ENCODE measurements around the gene EIF3L. TPM values are rescaled to one million over a fixed set of nuclear protein-coding genes. Genes with fewer than 3 reads are reported as not detected.

Gene EIF3L
- total and polyA plus RNA-seq, 10 of the 15 experiments (the other 5 are each of a cell fraction or from before 2014, with no cell fraction given) = 294 to 1,037 (median 618) TPM

DNA sequence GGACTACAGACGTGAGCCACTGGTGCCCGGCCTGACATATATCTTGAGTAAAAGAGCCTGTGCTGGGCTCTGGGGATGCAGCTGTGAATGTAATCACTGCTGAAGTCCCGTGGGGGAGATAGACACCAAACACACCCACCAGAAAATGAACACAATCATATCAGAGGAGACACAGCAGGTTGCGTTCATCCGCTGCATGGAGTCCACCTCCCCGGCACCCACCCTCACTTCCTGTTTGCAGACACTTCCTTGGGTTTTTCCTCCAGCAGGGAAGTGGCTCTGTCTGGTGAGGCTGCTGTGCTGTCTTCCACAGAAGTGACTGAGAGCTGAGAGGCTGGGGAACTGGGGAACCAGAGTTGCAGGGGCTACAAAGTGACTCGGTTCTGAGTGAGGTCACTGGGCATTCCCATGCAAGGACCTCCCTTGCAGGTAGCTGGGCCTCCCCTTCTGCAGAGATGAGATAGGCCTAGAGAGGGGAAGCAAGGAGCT, 64.1 kb downstream of the EIF3L start (continued):
- TF ChIP-seq CHD2 (IDR thresholded peaks at IDR 0.05; ENCODE audit: borderline replicate concordance, low read depth, low read length) = no peak
- TF ChIP-seq DPF2 (IDR thresholded peaks at IDR 0.05) = no peak
- TF ChIP-seq, protein P1, sequence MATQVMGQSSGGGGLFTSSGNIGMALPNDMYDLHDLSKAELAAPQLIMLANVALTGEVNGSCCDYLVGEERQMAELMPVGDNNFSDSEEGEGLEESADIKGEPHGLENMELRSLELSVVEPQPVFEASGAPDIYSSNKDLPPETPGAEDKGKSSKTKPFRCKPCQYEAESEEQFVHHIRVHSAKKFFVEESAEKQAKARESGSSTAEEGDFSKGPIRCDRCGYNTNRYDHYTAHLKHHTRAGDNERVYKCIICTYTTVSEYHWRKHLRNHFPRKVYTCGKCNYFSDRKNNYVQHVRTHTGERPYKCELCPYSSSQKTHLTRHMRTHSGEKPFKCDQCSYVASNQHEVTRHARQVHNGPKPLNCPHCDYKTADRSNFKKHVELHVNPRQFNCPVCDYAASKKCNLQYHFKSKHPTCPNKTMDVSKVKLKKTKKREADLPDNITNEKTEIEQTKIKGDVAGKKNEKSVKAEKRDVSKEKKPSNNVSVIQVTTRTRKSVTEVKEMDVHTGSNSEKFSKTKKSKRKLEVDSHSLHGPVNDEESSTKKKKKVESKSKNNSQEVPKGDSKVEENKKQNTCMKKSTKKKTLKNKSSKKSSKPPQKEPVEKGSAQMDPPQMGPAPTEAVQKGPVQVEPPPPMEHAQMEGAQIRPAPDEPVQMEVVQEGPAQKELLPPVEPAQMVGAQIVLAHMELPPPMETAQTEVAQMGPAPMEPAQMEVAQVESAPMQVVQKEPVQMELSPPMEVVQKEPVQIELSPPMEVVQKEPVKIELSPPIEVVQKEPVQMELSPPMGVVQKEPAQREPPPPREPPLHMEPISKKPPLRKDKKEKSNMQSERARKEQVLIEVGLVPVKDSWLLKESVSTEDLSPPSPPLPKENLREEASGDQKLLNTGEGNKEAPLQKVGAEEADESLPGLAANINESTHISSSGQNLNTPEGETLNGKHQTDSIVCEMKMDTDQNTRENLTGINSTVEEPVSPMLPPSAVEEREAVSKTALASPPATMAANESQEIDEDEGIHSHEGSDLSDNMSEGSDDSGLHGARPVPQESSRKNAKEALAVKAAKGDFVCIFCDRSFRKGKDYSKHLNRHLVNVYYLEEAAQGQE (IDR thresholded peaks at IDR 0.05; ENCODE audit: low read depth, low read length) = no peak
- no peak for TF ChIP-seq RAD21 (IDR thresholded peaks at IDR 0.05; ENCODE audit: insufficient read depth, low read depth, low read length)
- TF ChIP-seq, protein P2, sequence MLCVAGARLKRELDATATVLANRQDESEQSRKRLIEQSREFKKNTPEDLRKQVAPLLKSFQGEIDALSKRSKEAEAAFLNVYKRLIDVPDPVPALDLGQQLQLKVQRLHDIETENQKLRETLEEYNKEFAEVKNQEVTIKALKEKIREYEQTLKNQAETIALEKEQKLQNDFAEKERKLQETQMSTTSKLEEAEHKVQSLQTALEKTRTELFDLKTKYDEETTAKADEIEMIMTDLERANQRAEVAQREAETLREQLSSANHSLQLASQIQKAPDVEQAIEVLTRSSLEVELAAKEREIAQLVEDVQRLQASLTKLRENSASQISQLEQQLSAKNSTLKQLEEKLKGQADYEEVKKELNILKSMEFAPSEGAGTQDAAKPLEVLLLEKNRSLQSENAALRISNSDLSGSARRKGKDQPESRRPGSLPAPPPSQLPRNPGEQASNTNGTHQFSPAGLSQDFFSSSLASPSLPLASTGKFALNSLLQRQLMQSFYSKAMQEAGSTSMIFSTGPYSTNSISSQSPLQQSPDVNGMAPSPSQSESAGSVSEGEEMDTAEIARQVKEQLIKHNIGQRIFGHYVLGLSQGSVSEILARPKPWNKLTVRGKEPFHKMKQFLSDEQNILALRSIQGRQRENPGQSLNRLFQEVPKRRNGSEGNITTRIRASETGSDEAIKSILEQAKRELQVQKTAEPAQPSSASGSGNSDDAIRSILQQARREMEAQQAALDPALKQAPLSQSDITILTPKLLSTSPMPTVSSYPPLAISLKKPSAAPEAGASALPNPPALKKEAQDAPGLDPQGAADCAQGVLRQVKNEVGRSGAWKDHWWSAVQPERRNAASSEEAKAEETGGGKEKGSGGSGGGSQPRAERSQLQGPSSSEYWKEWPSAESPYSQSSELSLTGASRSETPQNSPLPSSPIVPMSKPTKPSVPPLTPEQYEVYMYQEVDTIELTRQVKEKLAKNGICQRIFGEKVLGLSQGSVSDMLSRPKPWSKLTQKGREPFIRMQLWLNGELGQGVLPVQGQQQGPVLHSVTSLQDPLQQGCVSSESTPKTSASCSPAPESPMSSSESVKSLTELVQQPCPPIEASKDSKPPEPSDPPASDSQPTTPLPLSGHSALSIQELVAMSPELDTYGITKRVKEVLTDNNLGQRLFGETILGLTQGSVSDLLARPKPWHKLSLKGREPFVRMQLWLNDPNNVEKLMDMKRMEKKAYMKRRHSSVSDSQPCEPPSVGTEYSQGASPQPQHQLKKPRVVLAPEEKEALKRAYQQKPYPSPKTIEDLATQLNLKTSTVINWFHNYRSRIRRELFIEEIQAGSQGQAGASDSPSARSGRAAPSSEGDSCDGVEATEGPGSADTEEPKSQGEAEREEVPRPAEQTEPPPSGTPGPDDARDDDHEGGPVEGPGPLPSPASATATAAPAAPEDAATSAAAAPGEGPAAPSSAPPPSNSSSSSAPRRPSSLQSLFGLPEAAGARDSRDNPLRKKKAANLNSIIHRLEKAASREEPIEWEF (IDR thresholded peaks at IDR 0.05; ENCODE audit: insufficient replicate concordance, low read depth, low read length) = no peak
